Measurements from ENCODE around the gene RALGAPA2.

GRCh38 chr20:20658871-20659431, 53.5 kb downstream of the RALGAPA2 start:
- TF ChIP-seq CTCF (IDR thresholded peaks at IDR 0.05) (no peak), POLR2A (IDR thresholded peaks at IDR 0.05) (no peak)

Measured in Peyer's patch (tissue), 4 donors.